Epithelial cell of esophagus (primary cell): Measurements from ENCODE around the gene SLC6A18.

ENCODE experiments used
- DNase-seq: peaks from one replicate; pipeline ENCODE4 v3.0.0; 2010; ENCODE audit warnings: low read depth
- H3K4me3 ChIP-seq: 2 replicates; pipeline ENCODE4 v1.5.1; 2011; ENCODE audit warnings: mild to moderate bottlenecking, low read length, control low read depth
- TF ChIP-seq, protein P1 (sequence below): IDR thresholded peaks from 2 replicates; pipeline ENCODE4 v1.5.1; 2011; ENCODE audit warnings: low read depth, mild to moderate bottlenecking, low read length, control low read depth, inconsistent platforms; ENCODE audit not compliant: insufficient read depth; ENCODE audit errors: missing control alignments

The SLC6A18 gene

DNA sequence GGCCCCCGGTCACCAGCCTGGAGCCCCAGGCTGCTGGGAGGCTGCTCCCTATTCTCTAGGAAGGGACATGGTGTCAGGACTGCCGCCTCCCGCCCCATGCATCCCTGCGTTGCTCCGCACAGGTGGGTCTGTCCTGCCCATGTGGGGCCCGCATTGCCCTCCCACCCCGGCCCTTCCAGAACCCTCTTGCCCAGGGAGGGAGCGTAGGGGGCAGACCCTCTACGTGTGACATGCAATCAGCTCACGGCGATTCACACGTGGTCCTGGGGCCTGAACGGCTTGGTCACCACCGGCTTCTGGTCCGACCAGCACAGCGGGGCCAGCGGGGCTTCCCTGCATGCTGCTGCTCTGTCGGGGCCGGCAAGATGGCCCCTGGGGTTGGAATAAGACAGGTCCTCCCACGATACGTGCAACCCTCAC, 14.3 kb upstream of the SLC6A18 start:
- no peak for DNase-seq
- TF ChIP-seq, protein P1, sequence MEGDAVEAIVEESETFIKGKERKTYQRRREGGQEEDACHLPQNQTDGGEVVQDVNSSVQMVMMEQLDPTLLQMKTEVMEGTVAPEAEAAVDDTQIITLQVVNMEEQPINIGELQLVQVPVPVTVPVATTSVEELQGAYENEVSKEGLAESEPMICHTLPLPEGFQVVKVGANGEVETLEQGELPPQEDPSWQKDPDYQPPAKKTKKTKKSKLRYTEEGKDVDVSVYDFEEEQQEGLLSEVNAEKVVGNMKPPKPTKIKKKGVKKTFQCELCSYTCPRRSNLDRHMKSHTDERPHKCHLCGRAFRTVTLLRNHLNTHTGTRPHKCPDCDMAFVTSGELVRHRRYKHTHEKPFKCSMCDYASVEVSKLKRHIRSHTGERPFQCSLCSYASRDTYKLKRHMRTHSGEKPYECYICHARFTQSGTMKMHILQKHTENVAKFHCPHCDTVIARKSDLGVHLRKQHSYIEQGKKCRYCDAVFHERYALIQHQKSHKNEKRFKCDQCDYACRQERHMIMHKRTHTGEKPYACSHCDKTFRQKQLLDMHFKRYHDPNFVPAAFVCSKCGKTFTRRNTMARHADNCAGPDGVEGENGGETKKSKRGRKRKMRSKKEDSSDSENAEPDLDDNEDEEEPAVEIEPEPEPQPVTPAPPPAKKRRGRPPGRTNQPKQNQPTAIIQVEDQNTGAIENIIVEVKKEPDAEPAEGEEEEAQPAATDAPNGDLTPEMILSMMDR: no peak
- no peak overlapping the region for H3K4me3 ChIP-seq

- no peak for DNase-seq
- H3K4me3 ChIP-seq: no peak overlapping the region
- TF ChIP-seq, protein P1: no peak
Observed at GRCh38 chr5:1211701-1212100, 13.5 kb upstream of the SLC6A18 start.

DNA sequence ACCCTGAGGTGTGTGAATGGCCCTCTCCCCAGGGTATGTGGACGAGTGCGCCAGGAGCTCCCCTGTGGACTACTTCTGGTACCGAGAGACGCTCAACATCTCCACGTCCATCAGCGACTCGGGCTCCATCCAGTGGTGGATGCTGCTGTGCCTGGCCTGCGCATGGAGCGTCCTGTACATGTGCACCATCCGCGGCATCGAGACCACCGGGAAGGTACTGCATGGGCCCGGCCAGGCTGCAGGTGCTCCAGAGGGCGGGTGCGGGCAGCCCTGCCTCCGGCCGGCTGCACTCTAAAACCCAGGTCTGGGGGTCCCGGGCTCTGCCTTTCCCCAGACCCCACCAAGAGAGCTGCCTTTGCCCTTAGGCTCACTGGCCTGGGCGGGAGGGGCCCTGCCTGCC, 12.9 kb upstream of the SLC6A18 start:
- TF ChIP-seq, protein P1: no peak
- DNase-seq: no peak
- no peak overlapping the region for H3K4me3 ChIP-seq

GRCh38 chr5:1212881-1213280, 12.3 kb upstream of the SLC6A18 start:
- TF ChIP-seq, protein P1: no peak
- no peak overlapping the region for H3K4me3 ChIP-seq
- DNase-seq: no peak

DNA sequence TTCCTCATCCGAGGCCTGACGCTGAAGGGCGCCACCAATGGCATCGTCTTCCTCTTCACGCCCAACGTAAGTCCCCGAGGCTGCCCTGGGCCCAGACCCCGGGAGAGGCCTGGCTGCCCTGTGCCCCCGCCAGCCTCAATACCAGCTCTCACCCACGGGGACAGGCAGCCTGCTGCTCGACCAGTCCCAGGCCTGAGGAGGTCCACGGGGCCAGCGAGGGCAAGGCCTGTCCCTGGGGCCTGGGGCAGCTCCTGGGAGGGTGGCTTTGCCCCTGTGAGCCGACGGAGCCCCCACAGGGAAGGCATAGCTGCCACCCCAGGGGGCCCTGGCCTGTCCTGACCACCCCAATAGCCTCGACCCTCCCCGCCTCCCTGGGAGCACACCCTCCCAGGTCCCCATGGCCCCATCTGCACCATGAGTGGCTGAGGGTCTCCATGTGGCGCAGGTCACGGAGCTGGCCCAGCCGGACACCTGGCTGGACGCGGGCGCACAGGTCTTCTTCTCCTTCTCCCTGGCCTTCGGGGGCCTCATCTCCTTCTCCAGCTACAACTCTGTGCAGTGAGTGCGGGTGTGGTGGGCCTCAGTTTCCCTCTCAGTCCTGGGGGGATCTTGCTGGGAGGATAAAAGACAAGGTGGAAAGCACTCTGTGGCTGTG, 11.5 kb upstream of the SLC6A18 start:
- TF ChIP-seq, protein P1: no peak
- no peak overlapping the region for H3K4me3 ChIP-seq
- DNase-seq: no peak

GRCh38 chr5:1214163-1214935, 10.8 kb upstream of the SLC6A18 start:
- TF ChIP-seq, protein P1: no peak
- H3K4me3 ChIP-seq: no peak overlapping the region
- DNase-seq: no peak

GRCh38 chr5:1214936-1215220, 10.3 kb upstream of the SLC6A18 start:
- no peak overlapping the region for H3K4me3 ChIP-seq
- no peak for DNase-seq
- TF ChIP-seq, protein P1: no peak
